GM20431 (cell line): ENCODE measurements around the gene RPL7A.
"Not testable (repeated sequence)": the region's sequence is repeated elsewhere in the genome, so short reads cannot be mapped to it uniquely, and the experiment has no call there.

Experiments used
- in situ Hi-C: fragments of 300-500 bp; cut with MseI, MboI; formaldehyde crosslinking; loops from one replicate; pipeline ENCODE4 v1.15.0; 2020; ENCODE audit warnings: low sequenced_read_pairs; ENCODE audit not compliant: unreplicated experiment

Gene RPL7A

DNA sequence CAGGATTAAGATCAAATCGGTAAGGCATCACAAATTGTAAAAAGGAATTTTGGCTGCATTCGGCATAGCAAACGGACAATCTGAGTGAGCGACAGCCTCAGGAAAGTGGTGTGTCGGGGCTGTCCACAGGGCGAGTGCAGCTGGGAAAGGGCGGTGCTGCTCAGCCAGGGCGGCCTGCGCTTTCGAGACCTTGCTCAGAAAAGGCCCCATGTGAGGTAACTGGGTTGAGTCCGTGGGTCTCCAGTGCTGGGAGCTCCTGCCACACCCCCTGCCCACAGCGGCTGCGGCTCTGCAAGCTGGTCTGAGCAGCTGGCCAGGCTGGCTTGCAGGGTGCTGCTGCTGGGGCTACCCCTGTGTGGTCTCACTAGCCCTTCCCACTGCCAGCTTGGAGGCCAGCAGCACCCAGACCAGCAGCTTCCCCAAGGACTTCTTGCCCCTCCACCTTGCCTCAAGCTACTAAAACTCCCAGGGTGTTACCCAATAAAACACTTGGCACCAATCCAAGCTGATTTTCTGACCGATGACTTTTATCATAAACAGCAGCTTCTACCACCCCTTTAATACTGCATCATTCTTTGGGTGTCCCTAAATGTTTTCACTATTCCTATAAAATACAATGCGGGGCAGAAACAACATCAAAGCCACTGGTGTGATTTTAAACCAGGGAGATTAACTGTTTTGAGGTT lies 14.5 kb downstream of the RPL7A start:
- in situ Hi-C loops, result no loop called here

- in situ Hi-C loops, result no loop called here
These were observed 18.4 kb downstream of the RPL7A start for GRCh38 chr9:133366435-133366834.

- in situ Hi-C loops, result no loop called here
These were observed 19.2 kb downstream of the RPL7A start for GRCh38 chr9:133367221-133367620.

DNA sequence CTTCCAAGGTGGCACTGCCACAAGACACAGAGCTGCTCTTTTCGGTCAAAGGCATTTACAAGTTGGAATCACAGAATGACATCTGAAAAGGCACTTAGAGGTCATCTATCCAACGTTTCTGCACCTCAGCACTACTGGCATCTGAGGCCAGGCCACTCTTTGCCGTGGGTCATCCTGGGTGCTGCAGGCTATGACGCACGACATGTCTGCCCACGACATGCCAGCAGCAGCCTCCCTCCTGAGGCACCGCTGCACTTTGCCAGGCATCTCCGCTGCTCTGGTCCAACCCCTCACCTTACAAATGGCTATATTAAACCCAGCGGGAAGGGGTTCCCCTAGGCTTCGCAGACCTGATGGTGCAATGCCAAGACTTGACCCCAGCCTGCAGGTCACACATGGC lies 19.8 kb downstream of the RPL7A start:
- in situ Hi-C loops, result no loop called here

DNA sequence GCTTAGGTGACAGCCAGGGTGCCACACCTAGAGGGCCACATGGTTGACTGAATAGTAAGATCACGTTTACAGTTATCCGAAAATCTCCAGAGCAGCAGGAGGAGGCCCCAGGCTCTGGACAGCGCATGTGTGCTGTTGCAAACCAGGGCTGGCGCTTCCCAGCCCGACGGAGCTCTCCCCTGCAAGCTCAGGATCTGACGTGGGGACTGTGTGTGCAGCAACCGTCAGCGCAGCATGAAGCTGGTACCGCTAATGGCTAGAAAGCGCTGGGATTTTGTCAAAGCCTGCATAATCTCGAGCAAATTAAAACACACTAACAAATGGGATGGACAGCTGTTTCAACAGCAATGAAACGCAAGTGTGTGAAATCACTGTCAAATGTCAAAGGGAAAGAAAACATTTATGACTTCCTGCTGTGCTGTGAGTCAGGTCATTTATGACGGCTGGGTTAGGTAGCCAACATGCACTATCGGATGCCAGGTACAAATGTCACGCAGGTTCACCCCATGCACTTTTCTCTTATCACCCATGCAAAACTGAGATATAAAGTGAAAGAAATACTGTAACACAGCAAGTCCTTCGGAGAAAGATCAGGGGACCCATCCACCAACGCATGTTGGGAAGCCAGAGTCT lies 20.3 kb downstream of the RPL7A start:
- in situ Hi-C loops, result no loop called here

DNA sequence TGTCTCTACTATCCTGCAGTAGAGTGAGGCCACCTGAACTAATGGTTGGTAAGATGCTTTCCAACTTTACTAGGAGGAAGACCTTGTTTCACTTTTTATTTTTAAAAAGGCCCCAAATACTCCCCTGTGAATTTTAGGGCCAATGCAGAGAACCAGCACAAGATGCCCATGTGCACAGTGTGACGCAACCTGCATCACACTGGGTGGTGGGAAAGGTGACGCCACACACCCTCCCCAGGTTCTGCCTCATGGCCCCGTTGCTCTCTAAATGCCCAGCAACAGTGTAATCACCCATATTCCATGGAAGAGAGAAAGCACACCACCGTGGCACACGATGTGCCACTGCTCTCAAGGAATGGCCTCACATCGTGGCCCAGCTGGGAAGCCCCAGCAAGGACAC lies 21.4 kb downstream of the RPL7A start:
- in situ Hi-C loops, result no loop called here

- in situ Hi-C loops, result no loop called here
These were observed 21.9 kb downstream of the RPL7A start for GRCh38 chr9:133369933-133370332.

GRCh38 chr9:133370685-133371084 lies 22.7 kb downstream of the RPL7A start:
- in situ Hi-C loops, result no loop called here

GRCh38 chr9:133371261-133371711 lies 23.3 kb downstream of the RPL7A start:
- in situ Hi-C loops, result no loop called here

GRCh38 chr9:133372144-133372543 lies 24.1 kb downstream of the RPL7A start:
- in situ Hi-C loops, result no loop called here

DNA sequence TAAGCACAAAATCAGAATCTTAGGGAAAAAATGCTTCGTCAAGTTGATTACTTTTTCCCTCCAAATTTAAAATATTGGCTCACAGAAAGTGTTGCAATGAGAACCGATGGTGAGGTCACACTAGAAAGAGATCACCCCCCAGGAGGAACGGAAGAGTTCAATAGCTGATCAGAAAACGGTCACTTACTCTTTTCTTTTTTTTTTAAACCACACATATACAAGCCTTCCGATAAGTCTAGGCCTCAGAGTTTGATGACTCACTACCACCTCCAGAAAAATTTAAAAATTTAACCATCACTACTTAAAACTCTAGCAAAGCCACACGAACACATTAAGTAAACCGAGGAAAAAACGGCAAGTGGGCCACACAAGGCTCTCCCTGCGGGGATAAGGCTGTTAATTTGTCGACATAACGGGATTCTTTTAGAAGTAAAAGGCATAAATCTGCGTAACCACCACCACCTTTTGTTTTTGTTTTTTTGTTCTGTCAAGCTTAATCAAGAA lies 26.6 kb downstream of the RPL7A start:
- in situ Hi-C loops, result no loop called here

GRCh38 chr9:133375116-133375723 lies 27.2 kb downstream of the RPL7A start:
- in situ Hi-C loops, result no loop called here

DNA sequence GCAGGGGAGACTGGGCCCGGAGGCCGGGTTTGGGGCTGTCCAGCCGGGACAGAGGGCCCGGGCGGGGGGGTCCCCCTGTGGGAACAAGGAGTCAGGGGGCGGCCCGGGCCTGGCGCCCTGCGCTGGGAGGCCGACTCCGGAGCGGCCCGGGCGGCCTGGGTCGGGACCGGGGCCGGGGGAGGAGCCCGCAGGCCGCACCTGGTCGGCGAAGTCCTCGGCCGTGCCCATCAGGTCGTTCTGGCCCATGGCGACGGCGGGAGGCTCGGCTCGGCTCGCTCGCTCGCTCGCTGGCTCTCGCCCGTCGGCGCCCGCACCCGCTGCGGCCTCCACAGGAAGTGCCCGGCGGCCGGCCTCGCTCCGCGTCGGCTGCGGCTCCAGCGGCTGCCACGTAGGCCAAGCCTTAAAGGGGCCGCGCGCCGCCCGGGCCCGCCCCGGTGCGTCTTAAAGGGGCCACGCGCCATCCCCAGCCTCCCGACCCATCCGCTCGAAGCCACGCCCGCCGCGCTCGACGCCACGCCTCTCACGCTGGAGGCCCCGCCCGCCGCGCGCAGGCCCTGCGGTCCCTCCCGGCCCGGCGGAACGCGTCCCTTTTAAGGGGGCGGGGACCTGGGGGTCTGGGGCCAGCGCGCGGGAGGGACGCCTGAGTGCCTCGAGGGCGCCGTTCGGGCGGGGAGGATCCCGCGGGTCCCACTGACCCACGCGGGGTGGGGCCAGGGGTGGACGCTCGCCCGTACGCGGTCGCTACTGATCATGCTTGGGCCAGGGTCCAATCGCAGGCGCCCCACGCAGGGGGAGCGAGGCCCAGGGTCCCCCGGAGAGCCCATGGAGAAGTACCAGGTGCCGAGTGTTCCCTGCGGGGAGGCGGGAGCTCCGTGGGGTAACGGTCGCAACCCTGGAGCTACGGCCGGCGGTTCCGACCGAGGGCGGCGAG lies 28.0 kb downstream of the RPL7A start, which contains the start of the genes STKLD1 and SURF4:
Gene STKLD1, plus strand, starts transcription at position 643 of the 931 bp plus-strand sequence. Its CDS starts 108 bp downstream, at position 751.
Gene SURF4, minus strand, starts transcription at position 337 of the 931 bp plus-strand sequence. Its CDS starts 91 bp downstream, at position 246.
- in situ Hi-C loops, result no loop called here

GRCh38 chr9:133377280-133377679 lies 29.3 kb downstream of the RPL7A start:
- in situ Hi-C loops, result not testable (repeated sequence)

GRCh38 chr9:133377721-133378216 lies 29.8 kb downstream of the RPL7A start:
- in situ Hi-C loops, result no loop called here

GRCh38 chr9:133378408-133378962 lies 30.5 kb downstream of the RPL7A start:
- in situ Hi-C loops, result no loop called here

DNA sequence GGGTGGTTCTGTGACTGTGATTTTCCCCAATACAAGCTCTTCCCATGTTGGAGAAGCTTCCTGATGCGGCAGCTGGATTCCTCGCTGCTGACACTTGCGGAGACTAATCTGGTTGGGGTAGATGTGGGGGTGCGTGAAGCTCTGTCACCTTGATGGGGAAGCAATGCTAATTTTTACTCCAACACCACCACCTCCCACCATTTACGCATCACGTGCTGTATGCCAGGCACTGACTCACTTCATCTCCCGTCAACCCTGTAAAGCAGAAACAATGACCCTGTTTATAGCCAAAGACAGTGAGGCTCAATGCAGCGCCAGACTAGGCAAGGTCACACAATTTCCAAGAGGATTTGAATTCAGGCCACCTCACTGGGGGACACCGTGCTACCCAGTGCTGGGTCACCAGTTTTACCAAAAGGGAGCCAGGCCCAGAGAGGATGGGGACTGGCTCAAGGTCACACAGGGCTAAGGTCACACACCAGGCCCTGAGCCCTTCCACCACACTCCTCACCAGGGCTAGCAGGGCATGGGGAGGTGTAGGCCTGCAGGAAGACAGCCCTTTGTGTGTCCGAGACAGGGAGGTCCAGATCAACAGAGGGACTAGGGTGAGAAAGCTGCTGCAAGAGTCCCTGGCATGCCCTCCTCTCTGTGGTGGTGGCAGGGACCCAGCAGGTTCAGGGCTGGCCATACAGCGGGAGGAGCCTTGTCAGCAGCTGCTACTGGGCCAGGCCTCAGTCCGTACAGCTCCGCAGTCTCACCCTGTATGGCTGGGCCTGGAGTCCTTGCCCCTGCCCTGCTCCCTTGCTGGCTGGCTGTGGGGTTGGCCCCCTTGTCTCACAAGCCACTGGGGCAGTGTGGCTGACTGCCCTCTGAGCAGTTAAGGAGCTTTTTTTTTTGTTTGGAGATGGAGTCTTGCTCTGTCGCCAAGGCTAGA lies 31.4 kb downstream of the RPL7A start:
- in situ Hi-C loops, result no loop called here

- in situ Hi-C loops, result no loop called here
These were observed 32.7 kb downstream of the RPL7A start for GRCh38 chr9:133380734-133381133.
